Measurements from ENCODE around the gene MRPL3.
A peak's percentile ranks its signal among the peaks of the same experiment; 100 is the strongest.

The MRPL3 gene

DNA sequence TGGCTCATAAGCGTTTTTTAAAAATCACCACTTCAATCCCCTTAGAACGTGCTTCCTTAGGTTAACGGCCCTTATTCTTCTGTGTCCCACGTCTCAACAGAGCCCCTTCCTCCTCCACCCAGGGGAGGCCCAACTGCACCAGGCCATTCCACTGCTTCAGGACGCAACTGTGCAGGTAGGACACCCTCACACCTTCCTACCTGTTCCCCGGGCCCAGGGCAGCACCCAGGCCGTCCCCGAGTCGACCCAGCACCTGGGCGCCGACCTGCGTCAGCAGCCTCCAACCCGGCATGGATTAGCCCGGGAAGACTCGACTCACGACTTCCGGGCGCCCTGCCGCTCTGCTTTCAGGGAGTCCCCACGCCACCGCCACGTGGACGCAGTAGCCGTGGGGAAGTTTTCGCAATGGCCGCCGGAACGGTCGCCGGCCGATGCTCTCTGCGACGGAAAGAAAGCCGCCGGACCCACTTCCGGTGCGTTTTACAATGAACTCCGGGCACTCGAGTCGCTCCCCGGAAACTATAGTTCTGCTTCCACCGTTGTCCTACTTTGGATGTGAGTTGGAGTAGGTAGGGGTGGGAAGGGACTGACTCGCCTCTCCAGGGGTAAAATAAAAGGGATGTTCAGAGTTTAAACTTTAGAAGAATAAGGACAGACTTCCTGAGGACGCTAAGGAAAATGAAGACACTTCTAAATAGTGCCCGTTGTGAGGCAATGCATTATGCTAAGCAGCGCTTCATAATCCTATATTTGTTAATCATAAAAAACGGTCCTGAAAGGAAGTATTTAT is at the start of gene MRPL3:
MRPL3 (minus strand) TSS at position 442 of the 790 bp plus-strand sequence; CDS start at position 292, 150 bp downstream.
- peak; percentile 82 for FAIRE-seq

DNA sequence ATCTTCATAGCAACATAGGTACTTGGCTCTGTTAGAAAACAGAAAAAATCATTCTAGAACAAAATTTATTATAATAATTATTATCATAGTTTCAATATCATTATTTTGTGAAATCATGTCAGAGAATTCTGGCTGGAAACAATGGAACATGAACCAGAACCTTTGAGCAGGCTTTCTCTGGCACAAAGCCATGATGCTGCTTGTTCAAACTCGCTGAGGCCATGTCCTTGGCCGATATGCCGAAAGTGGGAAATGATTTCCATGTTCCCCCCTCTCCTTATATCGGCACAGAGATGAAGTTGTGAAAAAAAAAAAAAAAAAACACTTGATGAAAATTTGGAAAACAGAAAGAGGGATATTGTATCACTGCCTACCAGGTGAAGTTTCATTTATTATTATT is 49.0 kb upstream of the MRPL3 start:
- FAIRE-seq, result no peak

DNA sequence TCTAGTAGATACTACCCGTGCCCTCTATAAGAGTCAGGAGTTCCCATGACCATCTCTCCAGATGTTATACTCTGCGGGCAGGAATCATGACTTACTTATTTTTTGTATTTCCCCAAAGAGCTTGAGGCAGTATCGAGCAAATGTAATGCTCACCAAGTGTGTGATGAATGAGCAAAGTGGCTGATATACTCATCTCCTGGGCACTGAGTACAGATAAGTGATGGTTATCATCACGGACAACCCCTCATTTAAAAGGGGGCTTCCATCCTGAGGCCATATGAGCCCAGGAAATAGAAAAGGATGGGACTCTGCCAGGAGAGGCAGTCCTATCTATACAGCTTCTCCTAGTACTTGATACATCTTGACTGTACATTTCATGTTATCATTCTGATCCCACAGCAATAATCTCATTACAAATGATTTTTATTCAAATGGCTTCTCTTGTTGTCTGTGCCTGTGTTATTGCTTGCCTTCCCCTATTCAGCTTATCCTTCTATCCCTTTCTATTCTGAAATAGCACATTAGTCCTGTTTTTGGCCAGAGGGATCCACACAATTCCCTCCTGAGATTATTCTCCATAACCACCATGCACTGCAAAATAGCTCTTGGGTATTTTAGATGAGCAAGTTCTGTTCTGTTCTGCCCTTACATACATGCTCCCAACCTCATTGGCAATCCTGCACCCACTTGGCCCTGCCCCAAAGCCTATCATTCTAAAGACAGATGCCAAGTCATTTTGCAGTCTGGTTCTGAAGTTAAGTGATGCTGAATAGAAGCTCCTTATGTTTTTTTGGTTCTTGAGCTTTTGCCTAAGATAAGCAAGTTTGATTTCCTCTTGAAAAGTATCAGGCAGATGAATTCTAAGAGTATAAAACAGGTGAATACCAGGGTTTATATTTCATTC is 48.0 kb upstream of the MRPL3 start:
- no peak for FAIRE-seq

DNA sequence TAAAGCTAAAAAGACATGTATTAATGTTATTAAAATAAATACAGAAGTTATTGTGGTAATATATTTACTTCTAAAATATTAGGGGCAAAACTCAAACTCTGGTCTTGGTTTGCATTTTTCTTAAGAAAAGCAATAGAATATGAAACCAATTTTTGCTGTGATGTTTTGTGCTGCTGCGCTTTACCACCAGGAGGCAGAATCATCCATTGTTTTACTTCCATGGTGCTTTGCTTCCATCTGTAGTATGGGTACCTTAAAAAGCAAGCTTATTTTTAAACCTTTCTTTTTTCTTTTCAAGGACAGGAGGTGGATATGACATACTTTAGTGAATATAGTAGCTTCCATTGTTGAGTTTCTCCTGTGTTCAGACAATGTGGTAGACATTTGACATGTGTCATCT is 46.6 kb upstream of the MRPL3 start:
- FAIRE-seq, result no peak

DNA sequence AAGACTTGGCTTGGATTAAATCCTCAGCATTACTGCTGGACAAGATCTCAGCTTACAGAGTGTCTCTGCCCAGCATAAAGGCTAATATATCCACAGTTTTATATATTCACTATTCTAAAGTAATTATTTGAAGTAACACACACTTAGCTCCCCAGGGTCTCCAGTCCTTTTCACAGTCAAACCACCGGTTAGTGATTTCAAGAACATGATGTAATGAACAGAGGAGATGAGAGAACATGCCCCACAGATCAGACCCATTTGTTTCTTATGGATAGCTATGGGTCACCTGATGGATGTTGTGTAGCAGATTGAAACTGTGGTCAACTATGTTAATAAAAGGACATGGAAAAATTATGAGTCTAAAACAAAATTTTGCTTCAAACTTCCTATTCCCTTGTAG is 44.8 kb upstream of the MRPL3 start:
- FAIRE-seq, result no peak

DNA sequence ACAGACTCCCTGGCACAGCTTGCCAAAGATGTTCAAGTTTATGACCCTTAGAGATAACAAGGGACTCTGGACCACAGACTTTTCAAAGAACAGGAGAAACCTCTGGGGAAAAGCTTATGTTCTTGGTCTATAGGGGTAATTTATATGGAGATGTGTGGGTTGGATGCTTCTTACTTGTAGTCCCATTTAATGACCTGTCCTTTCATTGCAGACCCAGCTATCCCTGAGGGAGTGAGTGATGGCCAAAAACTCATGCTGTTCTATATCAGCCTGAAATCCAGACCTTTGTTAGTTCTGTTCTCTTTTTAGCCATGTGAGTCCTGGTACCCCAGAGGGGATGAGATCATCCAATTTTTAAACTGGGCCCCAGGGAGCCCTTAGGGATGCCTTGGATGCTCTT is 43.7 kb upstream of the MRPL3 start:
- no peak for FAIRE-seq

DNA sequence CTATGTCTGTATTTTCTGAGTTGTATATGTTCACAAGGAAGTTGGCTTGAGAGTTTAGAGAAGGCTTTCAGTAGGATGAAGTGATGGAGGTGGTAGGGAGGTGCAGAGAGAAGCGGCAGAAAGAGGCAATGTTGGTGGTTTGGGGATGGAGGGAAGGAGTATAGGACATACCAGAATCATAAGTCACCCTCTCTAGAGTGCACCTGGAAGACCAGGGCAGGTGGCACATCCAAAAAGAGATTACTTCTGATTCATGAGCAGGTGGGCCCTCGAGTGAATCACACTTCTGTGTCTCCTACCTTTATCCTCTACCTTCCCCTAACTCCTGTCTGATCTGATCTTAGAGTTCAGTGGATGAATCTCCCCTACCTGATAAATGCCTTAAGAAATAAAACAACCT is 41.8 kb upstream of the MRPL3 start:
- no peak for FAIRE-seq

DNA sequence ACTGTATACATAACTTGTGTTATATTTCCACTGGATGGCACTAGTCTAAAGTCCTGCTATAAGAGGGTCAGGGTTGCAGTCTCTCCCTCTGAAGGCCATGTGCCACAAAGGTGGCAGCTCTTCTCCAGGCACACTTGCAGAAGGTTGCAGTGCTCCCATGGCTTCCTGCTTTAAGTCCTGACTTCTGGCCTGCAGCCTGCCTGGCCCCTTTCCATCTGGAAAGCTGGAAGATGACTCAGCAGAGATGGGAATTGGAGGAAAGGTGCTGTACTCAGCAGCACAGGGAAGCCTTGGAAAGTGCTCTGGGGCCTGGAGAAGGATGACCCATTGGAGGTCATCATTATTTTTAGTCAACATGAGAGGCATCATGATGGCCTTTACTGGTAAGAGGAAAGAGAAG is 40.9 kb upstream of the MRPL3 start:
- no peak for FAIRE-seq

DNA sequence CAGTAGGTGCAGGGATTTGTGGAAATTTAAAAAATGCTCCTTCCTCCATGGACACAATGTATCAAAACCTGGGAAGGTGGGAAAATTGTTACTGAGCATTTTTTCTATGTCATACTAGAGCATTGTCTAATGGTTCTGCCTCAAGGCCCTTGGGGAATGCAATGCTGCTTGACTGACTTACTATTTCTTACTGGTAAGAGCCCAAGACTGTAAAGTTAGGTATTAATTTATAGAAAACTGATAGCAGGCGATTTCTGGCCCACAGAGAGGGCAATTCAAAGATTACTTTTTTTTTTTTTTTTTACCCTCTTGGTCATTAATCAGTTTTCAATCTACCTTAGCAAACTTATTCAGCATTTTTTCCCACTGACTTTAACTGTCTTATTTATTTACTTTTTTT is 38.5 kb upstream of the MRPL3 start:
- no peak for FAIRE-seq

DNA sequence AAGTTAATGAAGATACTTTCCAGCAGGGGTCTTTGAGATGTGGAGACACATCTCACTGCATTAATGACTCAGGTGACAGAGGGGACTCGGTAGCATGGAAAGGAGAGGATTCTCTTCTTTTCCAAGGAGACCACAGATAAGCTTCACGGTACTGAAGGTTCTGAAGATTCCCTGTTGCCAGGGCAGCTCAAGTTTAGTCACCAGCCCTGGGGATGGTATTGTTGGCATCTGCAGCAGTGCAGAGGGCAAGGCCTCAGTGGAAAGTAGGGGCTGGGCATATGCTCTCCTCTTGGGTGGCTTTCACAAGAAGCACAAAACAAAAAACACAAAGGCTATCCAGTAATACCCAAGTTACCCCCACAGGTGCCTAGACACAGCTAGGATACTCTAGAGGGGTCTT is 38.0 kb upstream of the MRPL3 start:
- FAIRE-seq, result no peak

DNA sequence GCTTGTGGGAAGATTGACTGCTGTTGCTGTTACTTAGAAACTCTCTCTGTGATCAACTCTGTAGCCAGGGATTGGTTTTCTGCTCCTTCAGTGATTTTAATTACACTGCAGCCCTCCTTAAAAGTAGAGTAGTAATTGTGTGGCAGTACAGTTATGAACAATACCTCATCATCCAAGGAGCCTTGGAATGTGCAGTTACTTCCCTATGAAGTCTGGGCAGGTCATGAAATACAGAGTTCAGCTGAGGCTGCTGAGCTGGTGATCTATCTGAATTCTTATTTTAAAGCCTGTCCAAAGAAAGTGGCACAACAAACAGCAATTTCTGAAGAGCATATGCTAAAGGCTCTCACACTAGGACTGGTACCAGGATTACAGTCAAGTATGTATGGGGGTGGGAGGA is 37.4 kb upstream of the MRPL3 start:
- FAIRE-seq, result no peak

DNA sequence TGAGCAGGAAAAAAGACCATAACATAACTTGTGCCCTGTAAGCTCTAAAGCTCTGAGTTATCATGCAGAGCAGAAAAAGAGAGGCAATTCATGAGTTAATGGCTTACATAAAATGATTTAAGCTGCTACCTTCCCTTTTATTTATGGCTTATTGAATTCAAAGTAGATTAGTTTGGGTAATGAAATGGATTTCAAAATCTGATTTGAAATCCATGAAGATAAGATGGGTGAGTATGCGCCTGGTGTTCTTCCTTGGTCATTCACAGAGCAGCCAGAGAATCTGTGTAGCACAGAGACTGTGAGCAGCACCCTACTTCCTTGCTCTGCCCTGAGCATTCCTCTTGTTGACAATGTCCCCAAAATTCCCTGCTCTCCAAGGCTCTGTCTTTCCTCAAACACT is 36.2 kb upstream of the MRPL3 start:
- FAIRE-seq, result no peak

DNA sequence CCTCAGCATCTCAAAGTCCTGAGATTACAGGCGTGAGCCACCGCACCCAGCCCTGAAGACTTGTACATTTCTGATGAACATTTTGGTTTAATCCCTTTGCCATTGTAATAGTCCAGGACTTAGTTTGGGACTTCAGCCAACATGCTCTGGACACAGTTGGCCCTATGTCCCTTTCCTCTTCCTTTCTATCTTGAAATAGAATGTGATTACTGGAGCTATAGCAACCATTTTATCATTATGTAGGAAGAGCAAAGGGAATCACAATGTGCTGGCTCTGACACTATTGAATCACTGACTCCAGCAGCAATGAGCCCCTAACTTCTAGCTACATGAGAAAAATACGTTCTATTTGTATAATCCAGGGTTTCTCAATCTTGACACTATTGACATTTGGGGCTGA is 34.8 kb upstream of the MRPL3 start:
- FAIRE-seq, result no peak

DNA sequence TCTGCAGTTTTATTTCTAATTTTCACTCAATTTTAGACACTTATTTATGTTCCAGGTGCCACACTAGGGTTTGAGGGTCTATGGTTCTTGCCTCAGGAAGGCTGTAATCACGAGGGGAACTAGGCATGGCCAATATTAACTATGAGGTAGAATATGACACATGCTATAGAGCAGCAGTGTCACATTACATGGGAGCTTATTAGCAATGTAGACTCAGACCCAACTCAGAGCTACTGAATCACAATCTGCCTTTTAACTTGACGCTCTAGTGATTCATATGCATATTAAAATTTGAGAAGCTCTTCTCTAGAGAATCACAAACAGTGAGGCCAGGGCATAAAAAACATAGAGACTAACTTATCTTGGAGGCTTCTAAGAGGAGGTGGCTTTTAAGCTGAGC is 32.8 kb upstream of the MRPL3 start:
- no peak for FAIRE-seq

DNA sequence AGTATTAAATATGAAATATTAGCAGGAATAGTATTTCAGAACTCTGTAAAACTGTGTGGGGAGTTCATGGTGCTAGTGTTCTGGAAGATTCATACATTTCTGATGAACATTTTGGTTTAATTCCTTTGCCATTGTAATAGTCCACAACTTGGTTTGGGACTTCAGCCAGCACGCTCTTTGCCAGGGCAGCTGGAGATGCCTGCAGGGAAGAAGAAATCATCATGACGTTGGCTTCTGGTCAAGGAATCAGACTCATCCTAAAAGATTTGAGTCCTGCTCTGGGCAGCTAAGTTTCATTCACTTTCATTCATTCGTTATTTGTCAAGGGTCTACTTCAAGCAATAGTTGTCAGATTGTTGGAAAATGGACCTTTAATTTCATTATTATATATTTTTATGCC is 32.4 kb upstream of the MRPL3 start:
- FAIRE-seq, result no peak

DNA sequence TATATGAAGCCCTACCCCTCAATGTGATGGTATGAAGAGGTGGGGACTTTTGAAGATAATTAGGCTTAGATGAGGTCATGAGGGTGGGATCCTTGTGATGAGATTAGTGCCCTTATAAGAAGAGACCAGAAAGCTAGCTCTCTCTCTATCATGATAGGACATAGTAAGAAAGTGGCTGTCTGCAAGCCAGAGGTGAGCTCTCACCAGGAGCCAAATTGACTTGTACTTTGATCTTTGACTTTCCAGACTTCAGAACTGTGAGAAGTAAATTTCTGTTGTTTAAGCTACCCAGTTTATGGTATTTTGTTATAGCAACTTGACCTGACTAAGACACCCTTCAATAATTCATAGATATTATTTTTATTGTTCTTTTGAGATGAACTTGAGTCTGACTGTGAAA is 29.9 kb upstream of the MRPL3 start:
- no peak for FAIRE-seq

DNA sequence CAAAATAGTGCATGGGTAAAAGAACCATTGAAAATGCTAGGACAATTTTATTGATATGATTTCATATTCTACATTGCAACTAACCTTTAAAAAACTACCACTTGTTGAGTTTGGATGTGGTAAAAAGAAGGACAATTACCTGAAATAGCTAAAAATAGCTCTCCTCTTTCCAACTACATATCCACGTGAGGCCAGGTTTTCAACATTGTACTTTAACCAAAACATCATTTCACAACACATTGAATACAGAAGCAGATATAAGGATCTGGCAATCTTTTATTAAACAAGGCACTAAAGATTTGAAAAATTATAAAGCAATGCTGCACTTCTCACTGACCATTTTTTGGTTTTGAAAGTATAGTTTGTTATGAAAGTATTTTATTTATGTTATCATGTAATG is 28.1 kb upstream of the MRPL3 start:
- FAIRE-seq, result peak; percentile 64

DNA sequence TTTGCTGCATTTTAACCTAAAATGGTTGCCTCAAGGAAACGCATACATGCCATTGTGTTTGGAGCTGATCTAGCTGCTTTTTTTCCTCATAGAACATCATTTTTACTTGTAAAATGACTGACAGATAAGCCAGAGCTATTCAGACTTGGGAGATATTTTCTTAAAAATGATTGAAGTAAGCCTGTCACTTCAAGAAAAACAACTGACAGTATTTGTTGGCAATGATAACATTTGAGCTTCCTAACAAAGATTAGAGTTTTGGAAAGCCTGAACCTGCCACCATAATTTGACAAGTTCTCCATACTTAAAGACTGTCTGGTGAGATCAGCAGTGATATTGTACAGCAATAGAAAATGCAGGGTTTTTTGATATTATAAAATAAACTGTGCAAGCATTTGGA is 27.6 kb upstream of the MRPL3 start:
- no peak for FAIRE-seq

DNA sequence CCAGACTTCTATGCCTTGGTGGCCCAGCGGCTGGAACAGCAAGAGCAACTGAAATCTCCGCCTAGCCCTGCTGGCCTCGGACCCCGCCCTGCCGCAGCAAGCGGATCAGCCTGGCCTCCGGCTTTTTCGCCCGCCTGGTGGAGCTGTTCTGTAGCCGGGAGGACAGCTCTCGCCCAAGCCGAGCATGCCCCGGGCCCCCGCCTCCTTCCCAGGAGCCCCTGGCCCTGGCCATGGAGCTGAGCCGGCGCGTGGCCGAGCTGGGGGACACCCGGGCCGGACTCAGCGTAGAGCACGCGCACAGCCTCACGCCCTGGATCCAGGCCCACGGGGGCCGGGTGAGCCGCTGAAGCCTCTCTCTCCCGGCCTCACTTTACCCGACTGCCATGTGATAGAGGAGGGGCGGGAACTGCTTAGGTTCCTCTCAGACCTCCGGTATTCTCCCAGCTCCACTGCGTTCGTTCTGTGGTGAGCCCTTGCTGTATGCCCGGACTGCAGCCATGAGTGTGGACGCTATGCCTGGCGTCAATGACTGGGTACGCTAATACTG is 24.1 kb upstream of the MRPL3 start:
- no peak for FAIRE-seq

DNA sequence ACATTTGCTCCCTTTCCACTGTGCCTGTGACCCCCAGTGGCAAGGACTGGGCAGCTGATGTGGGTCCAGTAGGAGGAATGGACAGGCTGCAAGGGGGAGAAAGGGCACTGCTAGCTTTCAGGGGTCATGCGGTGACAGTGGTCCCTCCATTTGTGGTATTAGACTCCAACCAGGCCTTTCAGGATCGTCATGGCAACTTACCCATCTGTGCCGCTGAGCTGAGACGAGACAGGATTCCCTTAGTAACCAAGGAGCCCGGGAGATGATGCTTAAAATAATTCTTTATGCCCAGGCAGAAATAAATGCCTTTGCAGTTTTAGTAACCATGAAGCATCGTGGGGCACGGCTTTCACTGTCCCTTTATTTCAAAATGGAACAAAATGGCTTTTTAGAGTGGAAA is 15.9 kb upstream of the MRPL3 start:
- no peak for FAIRE-seq

DNA sequence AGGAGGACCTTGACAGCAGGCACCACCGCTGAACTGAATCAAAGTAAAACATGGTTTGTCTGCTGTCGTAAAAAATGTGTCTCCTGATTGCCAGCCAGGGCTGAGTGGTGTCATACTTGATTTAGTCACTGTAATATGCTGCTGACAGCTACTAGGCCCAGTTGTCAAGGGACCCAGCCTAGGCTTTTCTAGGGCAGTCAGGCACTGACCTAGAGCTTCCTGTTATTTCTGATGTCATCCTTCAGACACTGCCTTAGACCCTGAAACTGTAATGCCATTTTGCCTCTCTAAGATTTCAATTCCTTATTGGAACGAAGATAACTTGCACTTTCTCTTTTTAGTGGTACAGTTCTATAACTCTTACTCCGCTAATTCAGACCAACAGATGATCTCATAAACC is 2.6 kb upstream of the MRPL3 start:
- FAIRE-seq, result no peak

DNA sequence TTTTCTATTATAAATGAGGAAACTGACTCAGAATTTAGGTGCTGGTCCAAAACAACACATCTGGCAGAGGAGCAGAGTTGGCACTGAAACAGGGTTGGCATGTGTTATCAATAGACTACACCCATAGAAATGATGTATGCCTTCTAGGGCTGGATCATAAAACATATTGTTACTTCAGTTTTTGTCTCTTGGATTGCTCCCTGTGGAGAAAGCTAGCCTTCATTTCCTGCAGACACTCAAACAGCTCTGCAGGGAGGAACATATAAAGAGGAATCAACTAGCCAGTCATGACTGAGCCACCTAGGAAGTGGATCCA is 507 bp upstream of the MRPL3 start:
- FAIRE-seq, result no peak

DNA sequence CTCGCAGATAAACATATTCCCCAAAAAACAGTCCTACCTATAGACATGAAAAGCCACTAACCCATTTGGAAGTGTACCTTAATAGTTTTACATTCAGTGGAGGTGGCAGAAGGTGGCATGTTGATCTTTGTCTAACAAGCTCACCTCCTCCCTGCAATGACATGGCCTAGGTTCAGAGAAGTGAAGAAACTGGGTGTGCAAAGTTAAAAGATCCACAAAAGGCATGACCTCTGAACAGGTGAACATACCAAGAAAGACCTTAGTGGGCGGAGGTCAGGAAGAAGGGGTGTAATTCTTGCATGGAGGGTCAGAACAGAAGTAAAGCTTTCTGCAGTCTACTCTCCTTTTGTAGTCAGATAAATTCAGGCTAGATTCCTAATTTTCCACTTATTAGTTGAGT is 822 bp downstream of the MRPL3 start:
- no peak for FAIRE-seq

DNA sequence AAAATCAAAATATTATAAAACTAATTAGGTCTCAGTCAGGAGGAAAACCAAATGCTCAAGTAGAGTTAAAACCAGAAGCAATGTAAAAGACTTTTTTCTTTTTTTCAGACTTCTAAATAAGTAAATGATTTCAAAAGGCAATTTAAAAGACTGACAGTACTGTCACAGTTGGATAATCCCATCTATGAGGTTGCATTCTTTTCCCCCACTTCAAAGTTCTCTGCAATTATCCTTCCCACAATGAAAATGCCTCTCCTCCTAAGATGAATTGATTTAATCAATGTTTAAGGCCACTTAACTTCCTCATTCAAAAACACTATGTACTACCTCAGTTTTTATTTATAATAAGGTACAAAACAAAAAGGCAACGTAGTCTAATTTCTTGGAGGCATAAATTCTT is 8.1 kb downstream of the MRPL3 start:
- FAIRE-seq, result peak; percentile 89

All from islet of Langerhans (tissue), 1 donor.